Sigmoid colon (tissue), 7 donors: ENCODE results near the gene ASS1. TPM values are rescaled to one million over a fixed set of nuclear protein-coding genes. Genes with fewer than 3 reads are reported as not detected.

Source experiments
- DNase-seq: peaks from one replicate; pipeline ENCODE4 v3.0.0-alpha.2; 2019
- H3K27ac ChIP-seq, 4 donors: fragments of 200-600 bp; sonication (generic); one replicate each; pipeline ENCODE4 v1.5.1; 2016 to 2019; ENCODE audit warnings: mild to moderate bottlenecking in 1 of 4
- H3K27me3 ChIP-seq, 3 donors: fragments of 200-600 bp; sonication (generic); one replicate each; pipeline ENCODE4 v1.5.1; 2019; ENCODE audit warnings: mild to moderate bottlenecking in 1 of 3
- H3K36me3 ChIP-seq, 4 donors: fragments of 200-600 bp; sonication (generic); one replicate each; pipeline ENCODE4 v1.5.1; 2016 to 2019
- H3K4me1 ChIP-seq, 4 donors: fragments of 200-600 bp; sonication (generic); one replicate each; pipeline ENCODE4 v1.5.1; 2017 to 2019
- H3K4me3 ChIP-seq, 4 donors: fragments of 200-600 bp; sonication (generic); one replicate each; pipeline ENCODE4 v1.5.1; 2017 to 2019; ENCODE audit warnings: mild to moderate bottlenecking in 2 of 4, moderate library complexity in 1 of 4
- H3K9me3 ChIP-seq, 4 donors: fragments of 200-600 bp in 3 of 4; sonication (generic) in 3 of 4; one replicate each; pipeline versions ENCODE4 v1.5.1 to v1.6.1; 2013 to 2019
- CTCF ChIP-seq, 4 experiments: fragments of 450-650 bp in 3 of 4; fragments of 200-600 bp in 1 of 4; IDR thresholded peaks; one replicate each; pipeline ENCODE4 v1.5.1; 2016 to 2019; ENCODE audit warnings: antibody characterized with exemption in 4 of 4, mild to moderate bottlenecking in 3 of 4, moderate library complexity in 2 of 4
- EP300 ChIP-seq, 4 donors: sonication (generic); formaldehyde crosslinking; IDR thresholded peaks; one replicate each; pipeline ENCODE4 v1.6.1; 2017; ENCODE audit warnings: antibody characterized with exemption in 4 of 4
- POLR2A ChIP-seq, 2 donors: fragments of 450-650 bp; IDR thresholded peaks; one replicate each; pipeline ENCODE4 v1.6.1; 2016; ENCODE audit warnings: antibody characterized with exemption in 2 of 2, mild to moderate bottlenecking in 2 of 2, moderate library complexity in 2 of 2
- POLR2AphosphoS5 ChIP-seq, 4 donors: sonication (generic); formaldehyde crosslinking; IDR thresholded peaks; one replicate each; pipeline ENCODE4 v1.6.1; 2017; ENCODE audit warnings: antibody characterized with exemption in 4 of 4
- WGBS, 2 donors: extraction: QIAGEN DNeasy Blood & Tissue Kit; methylation state at CpG; one replicate each; pipeline ENCODE4 v1.1.7; 2013; 5-methylcytosine and 5-hydroxymethylcytosine counted together
- intact Hi-C: fragments of 100-400 bp; cut with DNase I; formaldehyde crosslinking; loops from one replicate; pipeline ENCODE4 v1.15.1; 2023
- polyA plus RNA-seq, 3 donors: library from polyadenylated mRNA; stranded (reverse); fragments of 200-250 nt; gene quantifications; one replicate each; pipeline ENCODE4 v1.2.3, GENCODE V29; 2013
- total RNA-seq, 4 donors: library from RNA; depleted of rRNA; stranded (reverse); fragments of >200 nt; gene quantifications; one replicate each; pipeline ENCODE4 v1.1.0, GENCODE V29; 2016
- donor health status: healthy with polysubstance abuse.
- donor health status: Bipolar disorder and iron deficiency.
- donor health status: healthy.

The ASS1 gene
- total and polyA plus RNA-seq, 7 donors = 65.8 to 1,420 (median 84.2) TPM

GRCh38 chr9:130443456-130443801 is 1.3 kb upstream of the ASS1 start:
- no peak overlapping the region for H3K4me3 ChIP-seq
- intact Hi-C loops = loop anchor here (10.0 kb wide), 2 partner anchors 329 to 421 kb away; no protein-coding TSS in a partner anchor
- H3K9me3 ChIP-seq = no peaks in the 10 kb centered on the region
- no peak overlapping the region for H3K27ac ChIP-seq
- H3K36me3 ChIP-seq = no peaks in the 10 kb centered on the region
- no peak for DNase-seq
- WGBS, 2 donors = 75 to 80% methylated on average over 6 of the region's 6 CpGs
- no peaks in the 10 kb centered on the region for H3K27me3 ChIP-seq
- peaks cover 0 to 45% (median 37%) of the 10 kb centered on the region in 4 donors for H3K4me1 ChIP-seq
- TF ChIP-seq EP300 (IDR thresholded peaks at IDR 0.05) = no peak
- TF ChIP-seq CTCF (IDR thresholded peaks at IDR 0.05) = no peak
- no peak for TF ChIP-seq POLR2AphosphoS5 (IDR thresholded peaks at IDR 0.05)

GRCh38 chr9:130443840-130444492 is 795 bp upstream of the ASS1 start:
- no peak for TF ChIP-seq POLR2AphosphoS5 (IDR thresholded peaks at IDR 0.05)
- no peak for TF ChIP-seq EP300 (IDR thresholded peaks at IDR 0.05)
- TF ChIP-seq CTCF (IDR thresholded peaks at IDR 0.05) = no peak
- TF ChIP-seq POLR2A (IDR thresholded peaks at IDR 0.05) = no peak
- H3K4me3 ChIP-seq = peak overlapping the region; percentile 45 to 63 (median 56)
- H3K36me3 ChIP-seq = no peaks in the 10 kb centered on the region
- no peaks in the 10 kb centered on the region for H3K9me3 ChIP-seq
- peak; percentile 77 for DNase-seq
- peaks cover 0 to 51% (median 37%) of the 10 kb centered on the region in 4 donors for H3K4me1 ChIP-seq
- no peaks in the 10 kb centered on the region for H3K27me3 ChIP-seq
- WGBS, 2 donors = 42 to 46% methylated on average over 14 of the region's 14 CpGs
- intact Hi-C loops = loop anchor here (10.0 kb wide), 2 partner anchors 329 to 421 kb away; no protein-coding TSS in a partner anchor
- H3K27ac ChIP-seq = peak overlapping the region; percentile 80 to 94 (median 91)

DNA sequence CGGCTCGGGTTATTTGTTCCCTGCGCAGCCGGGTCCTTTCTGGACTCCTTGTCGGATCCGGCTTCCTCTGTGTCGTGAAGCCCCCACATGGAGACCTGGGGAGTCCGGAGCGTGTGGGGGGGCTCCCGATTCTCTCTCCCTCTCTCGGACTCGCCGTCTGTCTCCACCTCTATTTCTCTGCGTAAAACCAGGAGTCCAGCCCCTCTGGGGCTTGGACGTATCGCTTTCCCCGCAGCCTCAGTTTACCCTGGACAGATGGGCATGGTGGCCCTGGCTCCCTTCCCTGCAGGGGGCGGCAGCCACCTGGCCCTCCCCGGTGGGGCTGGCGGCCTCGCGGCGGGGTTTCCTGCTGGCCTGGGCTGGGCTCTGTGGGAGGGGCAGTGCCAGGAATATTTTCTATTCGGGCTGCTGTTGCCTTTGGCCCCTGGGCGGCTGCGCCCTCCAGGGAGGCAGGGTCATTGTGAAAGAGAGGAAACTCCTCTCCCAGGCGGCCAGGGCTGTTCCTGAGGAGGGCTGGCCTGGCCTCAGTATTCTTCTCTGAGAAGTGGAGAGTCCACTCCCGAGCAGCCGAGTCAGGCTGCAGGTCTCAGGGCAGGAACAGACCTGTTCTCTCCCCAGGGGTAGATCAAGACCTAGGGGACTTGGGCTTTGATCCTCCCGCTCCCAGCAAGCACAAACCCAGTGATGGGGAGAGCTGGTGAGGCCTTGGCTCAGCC is 665 bp downstream of the ASS1 start:
- Histone ChIP-seq H3K4me3 (peak overlapping the region; percentile 45 to 63 (median 56)), H3K27ac (peak overlapping the region; percentile 80 to 94 (median 91)), H3K9me3 (no peaks in the 10 kb centered on the region), H3K27me3 (no peaks in the 10 kb centered on the region), H3K4me1 (peaks cover 0 to 58% (median 41%) of the 10 kb centered on the region in 4 donors), H3K36me3 (no peaks in the 10 kb centered on the region)
- DNase-seq = peak; percentile 80
- intact Hi-C loops = loop anchor here (10.0 kb wide), 2 partner anchors 331 to 419 kb away; no protein-coding TSS in a partner anchor
- WGBS, 2 donors = 3 to 16% methylated on average over 30 of the region's 30 CpGs
- TF ChIP-seq POLR2AphosphoS5 (IDR thresholded peaks at IDR 0.05) (peak in 1 of 4 donors; percentile 14), CTCF (IDR thresholded peaks at IDR 0.05) (no peak)

- TF ChIP-seq POLR2AphosphoS5 (IDR thresholded peaks at IDR 0.05) (peak; percentile 35 to 53 (median 52)), CTCF (IDR thresholded peaks at IDR 0.05) (no peak), POLR2A (IDR thresholded peaks at IDR 0.05) (no peak)
- Histone ChIP-seq H3K9me3 (no peaks in the 10 kb centered on the region), H3K27me3 (no peaks in the 10 kb centered on the region), H3K4me1 (peaks cover 0 to 67% (median 50%) of the 10 kb centered on the region in 4 donors), H3K27ac (peak overlapping the region; percentile 80 to 94 (median 91)), H3K36me3 (no peaks in the 10 kb centered on the region), H3K4me3 (peak overlapping the region; percentile 45 to 63 (median 56))
- intact Hi-C loops = loop anchor here (10.0 kb wide), 2 partner anchors 331 to 419 kb away; no protein-coding TSS in a partner anchor
- DNase-seq = peak; percentile 97
- 71 to 73% methylated on average over 16 of the region's 16 CpGs for WGBS, 2 donors
These were observed 1.5 kb downstream of the ASS1 start for GRCh38 chr9:130446101-130446861.
